ENCODE results near the gene INSIG1.

DNA sequence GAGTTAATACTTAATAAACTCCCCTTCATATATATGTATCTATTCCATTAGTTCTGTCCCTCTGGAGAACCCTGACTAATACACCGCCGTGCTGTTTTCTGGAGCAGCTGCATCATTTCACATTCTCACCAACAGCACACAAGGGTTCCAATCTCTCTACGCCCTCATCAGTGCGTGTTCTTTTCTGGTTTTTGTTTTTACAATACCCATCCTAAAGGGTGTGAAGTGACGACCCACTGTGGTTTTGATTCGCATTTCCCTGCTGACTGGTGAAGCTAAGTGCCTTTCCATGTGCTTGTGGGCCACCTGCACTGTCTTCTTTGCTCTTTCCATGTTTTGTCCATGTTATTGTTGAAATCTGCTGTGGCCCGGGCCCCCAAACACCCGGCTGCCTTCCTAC lies 11.0 kb upstream of the INSIG1 start:
- TF ChIP-seq, protein P1, sequence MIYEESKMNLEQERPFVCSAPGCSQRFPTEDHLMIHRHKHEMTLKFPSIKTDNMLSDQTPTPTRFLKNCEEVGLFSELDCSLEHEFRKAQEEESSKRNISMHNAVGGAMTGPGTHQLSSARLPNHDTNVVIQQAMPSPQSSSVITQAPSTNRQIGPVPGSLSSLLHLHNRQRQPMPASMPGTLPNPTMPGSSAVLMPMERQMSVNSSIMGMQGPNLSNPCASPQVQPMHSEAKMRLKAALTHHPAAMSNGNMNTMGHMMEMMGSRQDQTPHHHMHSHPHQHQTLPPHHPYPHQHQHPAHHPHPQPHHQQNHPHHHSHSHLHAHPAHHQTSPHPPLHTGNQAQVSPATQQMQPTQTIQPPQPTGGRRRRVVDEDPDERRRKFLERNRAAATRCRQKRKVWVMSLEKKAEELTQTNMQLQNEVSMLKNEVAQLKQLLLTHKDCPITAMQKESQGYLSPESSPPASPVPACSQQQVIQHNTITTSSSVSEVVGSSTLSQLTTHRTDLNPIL (CRISPR knock-in tag; IDR thresholded peaks at IDR 0.05; ENCODE audit: low read depth), result no peak
- TF ChIP-seq, protein P2, sequence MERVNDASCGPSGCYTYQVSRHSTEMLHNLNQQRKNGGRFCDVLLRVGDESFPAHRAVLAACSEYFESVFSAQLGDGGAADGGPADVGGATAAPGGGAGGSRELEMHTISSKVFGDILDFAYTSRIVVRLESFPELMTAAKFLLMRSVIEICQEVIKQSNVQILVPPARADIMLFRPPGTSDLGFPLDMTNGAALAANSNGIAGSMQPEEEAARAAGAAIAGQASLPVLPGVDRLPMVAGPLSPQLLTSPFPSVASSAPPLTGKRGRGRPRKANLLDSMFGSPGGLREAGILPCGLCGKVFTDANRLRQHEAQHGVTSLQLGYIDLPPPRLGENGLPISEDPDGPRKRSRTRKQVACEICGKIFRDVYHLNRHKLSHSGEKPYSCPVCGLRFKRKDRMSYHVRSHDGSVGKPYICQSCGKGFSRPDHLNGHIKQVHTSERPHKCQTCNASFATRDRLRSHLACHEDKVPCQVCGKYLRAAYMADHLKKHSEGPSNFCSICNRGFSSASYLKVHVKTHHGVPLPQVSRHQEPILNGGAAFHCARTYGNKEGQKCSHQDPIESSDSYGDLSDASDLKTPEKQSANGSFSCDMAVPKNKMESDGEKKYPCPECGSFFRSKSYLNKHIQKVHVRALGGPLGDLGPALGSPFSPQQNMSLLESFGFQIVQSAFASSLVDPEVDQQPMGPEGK (CRISPR knock-in tag; IDR thresholded peaks at IDR 0.05; ENCODE audit: borderline replicate concordance), result no peak
- TF ChIP-seq ARNTL (CRISPR knock-in tag; IDR thresholded peaks at IDR 0.05; ENCODE audit: borderline replicate concordance, low read depth) (no peak), ZC3H10 (CRISPR knock-in tag; IDR thresholded peaks at IDR 0.05) (no peak), SNAI2 (CRISPR knock-in tag; IDR thresholded peaks at IDR 0.05) (no peak), ISL1 (CRISPR knock-in tag; IDR thresholded peaks at IDR 0.05) (no peak), ZFP30 (CRISPR knock-in tag; IDR thresholded peaks at IDR 0.05) (no peak), TCF4 (CRISPR knock-in tag; IDR thresholded peaks at IDR 0.05; ENCODE audit: borderline replicate concordance) (no peak)

All from SK-N-SH treated with all-trans-retinoic acid at 6 μM for 48 hours (cell line).